NCI-H1436 (cell line): ENCODE measurements around the gene ABI1.

Experiments
- DNase-seq: peaks from one replicate; lab custom pipeline; 2025; lab: John Stamatoyannopoulos, UW

The ABI1 gene

DNA sequence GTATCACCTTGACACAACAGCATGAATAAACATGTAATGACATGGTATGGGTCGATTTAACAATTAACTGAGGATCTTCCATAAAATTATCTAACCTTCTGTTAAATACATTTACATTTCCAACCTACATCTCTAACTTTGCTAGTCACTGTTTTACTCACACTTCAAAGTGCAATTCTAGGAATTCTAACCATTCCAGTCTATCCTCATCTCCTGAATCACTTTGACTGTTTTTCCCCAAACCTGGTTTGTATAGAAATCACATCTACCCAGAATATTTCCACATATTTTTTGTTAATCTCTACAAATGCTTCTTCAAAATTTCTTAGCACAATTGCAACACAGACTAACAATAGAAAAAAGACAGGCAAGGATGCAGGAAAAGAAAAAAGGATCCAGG, 6.2 kb downstream of the ABI1 start:
- DNase-seq = no peak

DNA sequence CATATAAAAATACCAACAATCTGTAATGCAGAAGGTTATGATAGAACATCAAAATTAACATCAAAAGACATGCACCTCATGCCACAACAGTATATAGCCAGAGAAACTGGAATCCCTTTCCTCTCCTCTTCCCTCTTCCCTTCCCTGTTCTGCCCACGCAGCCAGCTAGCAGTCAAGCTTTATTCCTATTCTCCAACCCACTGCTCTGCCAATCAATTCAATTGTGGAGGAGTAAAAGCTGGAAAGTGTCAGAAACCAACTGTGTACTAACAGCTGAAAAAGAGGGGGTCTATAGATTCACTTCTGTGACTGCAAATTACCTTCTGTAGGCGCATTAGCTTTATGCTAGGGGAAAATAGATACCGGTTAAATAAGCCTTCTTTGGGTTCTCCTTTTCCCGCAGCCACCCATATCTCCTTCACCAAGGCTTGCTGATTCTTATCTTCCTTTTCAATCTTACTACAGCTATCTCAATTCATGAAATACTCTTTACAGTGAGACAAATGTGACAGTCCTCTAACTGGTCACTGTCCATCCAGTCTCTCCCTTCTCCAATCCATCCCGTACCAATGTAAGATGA, 16.3 kb downstream of the ABI1 start:
- DNase-seq = no peak

DNA sequence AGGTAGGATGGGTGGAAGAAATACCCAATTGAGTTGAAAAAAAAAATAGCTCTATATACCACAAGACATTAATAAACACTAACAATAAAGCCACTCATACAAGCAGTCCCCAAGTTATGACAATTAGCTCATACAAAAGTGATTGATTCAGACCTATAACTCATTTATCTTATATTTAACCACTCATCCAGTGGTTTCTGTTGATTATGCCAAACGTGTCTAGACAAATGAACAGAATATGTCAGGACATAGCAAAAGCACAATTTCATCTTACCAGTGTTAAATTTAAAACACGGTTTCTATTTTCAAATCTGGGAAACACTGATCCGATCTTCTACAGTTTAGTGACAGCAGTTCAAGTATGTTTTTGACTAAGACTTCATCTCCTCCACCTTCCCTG, 17.0 kb downstream of the ABI1 start:
- no peak for DNase-seq

DNA sequence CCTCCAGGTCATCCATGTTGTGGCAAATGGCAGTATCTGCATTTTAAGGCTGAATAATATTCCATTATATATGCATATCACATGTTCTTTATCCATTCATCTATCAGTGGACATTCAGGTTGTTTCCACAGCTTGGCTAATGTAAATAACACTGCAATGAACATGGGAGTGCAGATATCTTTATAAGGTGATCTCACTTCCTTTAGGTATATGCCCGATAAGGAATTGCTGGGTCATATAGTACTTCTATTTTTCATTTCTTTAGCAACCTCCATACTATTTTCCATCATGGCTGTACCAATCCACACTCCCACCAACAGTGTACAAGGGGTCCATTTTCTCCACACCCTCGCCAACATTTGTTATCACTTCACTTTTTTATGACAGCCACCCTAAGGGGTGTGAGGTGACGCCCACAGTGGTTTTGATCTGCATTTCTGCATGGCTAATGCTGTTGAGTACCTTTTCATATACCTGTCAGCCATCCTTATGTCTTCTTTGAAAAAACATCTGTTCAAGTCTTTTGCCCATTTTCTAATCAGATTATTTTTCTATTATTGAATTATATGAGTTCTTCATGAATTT, 18.9 kb downstream of the ABI1 start:
- no peak for DNase-seq

DNA sequence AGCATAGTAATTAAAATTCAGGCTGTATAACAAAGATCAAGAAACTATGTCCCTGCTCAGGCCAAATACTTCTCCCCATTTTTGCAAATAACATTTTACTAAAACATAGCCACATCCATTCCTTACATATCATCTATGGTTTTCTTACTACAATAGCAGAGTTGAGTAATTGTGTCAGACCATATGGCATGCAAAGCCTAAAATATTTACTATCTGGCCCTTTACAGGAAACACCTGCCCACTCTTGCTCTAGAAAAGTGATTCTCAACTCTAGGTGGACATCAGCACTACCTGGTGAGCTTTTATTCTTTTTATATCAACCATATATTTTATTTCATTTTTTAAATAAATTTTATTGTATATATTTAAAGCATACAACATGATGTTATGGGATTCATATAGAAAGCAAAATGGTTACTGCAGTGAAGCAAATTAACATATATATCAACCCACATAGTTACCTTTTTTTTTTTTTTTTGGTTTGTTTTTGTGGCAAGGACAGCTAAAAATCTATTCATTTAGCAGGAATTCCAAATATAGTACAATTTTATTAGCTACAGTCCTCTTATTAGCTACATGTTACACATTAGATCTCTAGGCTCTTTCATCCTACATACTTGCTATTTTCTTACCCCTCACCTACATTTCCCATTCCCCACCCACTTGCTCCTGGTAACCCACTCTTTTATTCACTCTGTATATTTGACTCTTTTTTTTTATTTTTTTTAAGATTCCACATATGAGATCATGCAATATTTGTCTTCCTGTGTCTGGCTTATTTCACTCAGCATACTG, 19.6 kb downstream of the ABI1 start:
- no peak for DNase-seq

DNA sequence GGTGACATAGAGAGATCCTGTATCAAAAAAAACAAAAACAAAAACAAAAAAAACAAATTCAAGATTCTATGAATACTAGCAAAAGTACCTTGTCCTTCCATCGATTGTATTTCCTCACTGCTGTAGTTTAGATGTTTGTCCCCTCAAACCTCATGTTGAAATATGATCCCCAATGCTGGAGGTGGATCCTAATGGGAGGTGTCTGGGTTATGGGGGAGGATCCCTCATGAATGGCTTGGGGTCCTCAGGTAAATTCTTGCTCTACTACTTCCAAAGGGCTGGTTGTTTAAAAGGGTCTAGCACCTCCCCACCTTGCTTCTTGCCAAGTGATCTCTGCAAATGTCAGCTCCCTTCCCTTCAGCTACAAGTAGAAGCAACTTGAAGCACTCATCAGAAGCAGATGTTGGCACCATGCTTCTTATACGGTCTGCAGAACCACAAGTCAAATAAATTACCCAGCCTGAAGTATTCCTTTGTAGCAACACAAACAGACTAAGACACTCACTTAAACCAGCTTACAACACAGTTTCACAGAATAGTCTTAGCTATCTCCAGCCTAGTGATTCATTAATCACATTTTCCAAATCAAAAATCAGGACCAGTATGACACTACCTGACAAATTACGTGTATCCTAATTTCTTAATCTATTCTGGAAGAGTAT, 20.7 kb downstream of the ABI1 start:
- DNase-seq = no peak

DNA sequence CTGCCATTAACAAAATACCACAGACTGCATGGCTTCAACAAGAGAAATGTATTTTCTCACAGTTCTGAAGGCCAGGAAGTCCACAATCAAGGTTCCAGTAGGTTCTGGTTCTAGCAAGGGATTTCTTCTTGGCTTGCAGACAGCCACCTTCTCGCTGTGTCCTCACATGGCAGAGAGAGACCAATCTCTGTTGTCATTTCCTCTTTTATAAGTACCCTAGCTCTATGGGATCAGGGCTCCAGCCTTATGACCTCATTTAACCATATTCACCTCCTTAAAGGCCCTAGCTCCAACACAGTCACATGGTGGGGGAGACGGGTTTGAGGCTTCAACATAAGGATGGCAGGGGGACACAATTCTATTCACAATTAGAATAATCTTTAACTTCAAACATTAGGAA, 23.6 kb downstream of the ABI1 start:
- DNase-seq = no peak

DNA sequence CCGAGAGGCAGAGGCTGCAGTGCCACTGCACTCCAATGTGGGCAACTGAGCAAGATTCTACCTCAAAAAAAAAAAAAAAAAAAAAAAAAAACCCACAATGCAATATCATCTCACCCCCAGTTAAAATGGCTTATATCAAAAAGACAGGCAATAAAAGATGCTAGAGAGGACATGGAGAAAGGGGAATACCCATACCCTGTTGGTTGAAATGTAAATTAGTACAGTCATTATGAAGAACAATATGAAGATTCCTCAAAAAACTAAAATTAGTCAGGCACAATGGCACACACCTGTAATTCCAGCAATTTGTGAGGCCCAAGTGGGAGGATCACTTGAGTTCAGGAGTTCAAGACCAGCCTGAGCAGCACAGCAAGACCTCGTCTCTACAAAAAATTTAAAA, 25.7 kb downstream of the ABI1 start:
- no peak for DNase-seq

DNA sequence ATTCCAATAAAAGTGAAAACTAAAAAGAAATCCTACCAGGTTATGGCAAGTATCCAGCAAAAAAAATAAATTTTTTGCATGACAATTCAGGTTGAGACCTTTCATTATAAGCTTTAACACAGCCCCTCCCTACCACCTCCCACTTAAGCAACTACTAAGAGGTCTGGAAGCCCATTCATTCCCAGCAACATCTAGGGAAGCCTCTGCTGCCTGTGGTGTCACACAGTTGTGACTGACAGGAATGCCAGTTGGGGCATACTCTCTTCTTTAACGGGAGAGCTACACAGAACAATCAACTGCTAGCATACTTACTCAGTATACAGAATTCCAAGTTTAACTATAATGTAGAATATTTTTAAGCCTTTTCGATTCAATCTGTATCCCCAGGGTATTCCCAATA, 27.8 kb downstream of the ABI1 start:
- no peak for DNase-seq

DNA sequence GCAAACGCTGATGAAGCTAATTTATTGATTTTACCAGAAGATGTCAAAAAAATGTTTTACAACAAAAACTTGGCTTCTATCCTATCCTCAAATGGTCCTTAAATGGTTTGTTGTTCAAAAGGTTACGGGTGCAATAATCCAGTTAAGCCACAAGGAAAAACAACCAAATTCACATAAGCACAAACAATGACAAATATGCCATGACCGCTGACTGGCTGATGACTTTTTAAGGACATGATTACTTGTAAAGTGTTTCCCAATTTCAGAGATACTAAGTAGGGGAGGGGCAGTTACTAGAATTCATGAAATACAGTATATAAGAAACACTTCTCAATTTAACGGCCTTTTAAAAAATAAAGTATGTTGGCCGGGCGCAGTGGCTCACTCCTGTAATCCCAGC, 28.8 kb downstream of the ABI1 start:
- DNase-seq = no peak

DNA sequence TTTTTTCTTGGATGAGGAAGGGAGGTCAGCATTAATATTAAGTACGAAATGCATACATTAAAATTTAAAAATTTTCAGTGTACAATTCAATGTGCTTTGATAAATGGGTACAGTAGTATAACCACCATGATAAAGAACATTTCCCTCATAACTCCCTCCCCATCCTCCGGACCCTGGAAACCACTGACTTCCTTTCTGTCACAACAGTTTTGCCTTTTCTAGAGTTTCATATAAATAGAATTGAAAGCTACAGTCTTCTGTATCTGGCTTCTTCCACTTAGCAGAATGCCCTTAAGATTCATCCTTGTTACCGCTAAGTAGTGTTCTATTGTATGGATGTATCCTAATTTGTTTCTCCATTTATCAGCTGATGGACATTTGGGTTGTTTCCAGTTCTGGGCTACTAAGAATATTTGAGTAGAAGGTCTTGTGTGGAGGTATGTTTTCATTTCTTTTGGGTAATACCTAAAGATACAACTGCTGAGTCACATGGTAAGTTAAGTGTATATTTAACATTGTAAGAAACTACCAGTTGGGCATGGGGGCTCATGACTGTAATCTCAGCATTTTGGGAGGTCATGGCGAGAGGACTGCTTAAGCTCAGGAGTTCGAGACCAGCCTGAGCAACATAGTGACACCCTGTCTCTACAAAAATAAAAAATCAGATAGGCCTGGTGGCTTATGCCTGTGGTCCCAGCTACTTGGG, 30.8 kb downstream of the ABI1 start:
- DNase-seq = no peak

DNA sequence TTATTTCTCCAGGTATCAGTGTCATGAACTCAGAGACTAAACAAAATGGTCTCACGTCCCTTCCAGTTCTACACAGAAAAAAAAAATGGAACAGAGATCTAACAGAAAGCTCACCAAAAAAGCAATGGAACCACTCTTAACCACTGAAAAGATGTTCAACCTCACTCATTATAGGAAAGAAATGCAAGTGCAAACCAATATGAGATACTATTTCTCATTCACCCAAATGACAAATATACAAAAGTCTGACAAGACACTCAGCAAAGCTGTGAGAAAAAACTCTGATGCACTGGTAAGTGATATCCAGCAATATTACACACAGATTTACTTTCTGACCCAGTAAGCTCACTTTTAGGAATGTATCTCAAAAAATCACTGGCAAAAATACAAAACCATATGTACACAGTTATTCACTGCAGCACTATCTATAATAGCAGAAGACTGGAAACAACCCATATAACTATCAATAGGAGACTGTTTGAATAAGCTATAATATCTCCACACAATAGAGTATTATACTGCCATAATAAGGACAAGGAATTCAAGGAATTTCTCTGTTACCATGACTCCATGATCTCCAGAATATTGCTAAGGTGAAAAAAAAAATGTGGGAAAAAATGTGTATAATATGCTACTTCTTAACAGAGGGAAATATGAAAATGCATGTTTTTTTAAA, 36.6 kb downstream of the ABI1 start:
- no peak for DNase-seq

DNA sequence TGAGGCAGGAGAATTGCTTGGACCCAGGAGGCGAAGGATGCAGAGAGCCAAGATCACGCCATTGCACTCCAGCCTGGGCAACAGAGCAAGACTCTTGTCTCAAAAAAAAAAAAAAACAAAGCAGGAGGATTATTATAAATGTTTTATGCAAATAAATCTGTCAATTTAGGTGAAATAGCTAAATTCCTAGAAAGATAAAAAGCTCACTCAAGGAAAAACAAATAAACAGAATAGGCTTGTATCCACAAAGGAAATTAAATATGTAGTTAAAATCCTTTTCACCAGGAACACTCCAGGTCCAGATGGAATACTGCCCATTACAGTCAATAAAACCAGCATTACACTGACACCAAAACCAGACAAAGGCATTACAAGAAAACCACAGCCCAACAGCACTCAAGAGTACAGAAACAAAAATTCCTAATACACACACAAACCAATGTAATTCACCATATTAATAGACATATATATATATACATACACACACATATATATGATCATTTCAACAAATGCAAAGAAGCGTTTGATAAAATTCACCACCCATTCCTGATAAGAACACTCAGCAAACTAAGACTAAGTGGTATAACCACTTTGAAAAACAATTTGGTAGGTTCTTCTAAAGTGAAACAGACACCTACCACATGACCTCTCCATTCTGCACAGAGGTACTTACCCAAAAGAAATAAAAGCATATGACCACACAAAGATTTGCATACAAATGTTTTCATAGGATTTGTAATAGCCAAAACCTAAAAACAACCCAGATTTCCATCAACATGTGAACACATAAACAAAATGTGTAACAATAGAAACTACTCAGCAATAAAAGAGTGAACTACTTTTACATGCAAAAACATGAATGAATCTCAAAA, 38.8 kb downstream of the ABI1 start:
- no peak for DNase-seq

DNA sequence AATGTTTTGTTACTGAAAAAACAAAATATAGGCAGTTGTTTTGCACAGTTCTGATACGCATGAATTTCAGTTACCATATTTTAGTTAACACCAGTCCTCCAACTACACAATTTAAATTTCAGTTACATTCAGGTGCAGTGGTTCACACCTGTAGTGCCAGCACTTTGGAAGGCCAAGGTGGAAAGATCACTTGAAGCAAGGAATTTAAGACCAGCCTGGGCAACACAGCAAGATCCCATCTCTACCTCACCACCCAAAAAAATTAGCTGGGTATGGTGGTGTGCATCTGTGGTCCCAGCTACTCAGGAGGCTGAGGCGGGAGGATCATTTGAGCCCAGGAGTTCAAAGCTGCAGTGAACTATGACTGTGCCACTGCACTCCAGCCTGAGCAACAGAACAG, 45.3 kb downstream of the ABI1 start:
- no peak for DNase-seq

DNA sequence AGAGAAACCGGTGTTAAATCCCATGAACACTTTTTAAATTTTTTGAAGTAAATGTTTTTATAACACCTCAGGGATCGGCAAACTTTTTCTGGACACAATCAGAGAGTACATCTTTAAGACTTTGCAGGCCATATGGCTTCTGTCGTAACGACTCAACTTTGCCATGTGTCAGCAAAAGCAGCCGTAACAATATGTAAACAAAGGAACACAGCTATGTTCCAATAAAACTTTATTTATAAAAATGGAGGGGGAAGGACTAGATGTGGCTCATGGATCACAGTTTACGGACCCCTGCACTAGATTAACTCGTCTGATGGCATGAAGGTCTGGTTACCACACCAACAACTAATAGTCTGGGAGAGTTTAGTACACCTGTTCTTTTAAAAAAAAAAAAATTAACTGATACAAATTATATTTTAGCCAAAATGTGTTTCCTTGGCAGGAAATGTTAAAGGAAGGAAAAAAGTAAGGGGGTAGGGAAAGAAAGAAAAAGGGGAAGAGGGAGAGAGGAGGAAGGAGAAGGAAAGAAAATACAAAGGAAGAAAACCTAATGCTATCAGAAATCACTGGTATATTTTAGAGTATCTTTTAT, 50.2 kb downstream of the ABI1 start:
- no peak for DNase-seq

DNA sequence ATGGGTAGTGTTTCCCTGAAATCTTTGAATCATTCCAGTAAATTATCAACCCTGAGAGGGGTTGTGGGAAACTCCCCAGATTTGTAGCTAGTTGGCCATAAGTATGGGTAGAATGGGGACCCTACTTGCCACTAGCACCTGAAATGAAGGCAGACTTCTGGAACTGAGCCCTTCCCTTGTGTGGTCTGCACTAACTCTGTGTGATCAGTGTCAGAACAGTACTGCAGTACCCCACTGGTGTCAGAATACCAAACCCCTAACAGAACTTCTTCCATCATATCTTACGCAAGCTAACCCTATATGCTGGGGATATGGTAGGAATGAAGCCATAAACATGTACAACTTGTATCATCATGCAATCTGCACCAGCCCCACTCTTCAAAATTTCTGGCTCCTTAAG, 50.8 kb downstream of the ABI1 start:
- no peak for DNase-seq

DNA sequence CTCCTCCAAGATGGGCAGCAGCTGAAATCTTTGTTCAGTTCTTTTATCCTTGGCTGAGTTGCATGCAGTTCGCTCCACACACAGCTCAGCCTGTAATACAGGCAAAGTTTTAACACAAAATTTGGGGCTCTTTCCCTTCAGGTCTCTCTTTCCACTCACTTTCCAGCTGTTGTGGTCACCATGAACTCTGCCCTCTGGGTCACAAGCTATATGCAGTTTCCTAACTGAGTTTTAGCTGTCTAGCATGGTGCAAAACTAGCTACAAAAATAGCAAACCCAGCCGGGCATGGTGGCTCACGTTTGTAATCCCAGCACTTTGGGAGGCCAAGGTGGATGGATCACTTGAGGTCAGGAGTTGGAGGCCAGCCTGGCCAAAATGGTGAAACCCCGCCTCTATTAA, 53.2 kb downstream of the ABI1 start:
- DNase-seq = no peak

DNA sequence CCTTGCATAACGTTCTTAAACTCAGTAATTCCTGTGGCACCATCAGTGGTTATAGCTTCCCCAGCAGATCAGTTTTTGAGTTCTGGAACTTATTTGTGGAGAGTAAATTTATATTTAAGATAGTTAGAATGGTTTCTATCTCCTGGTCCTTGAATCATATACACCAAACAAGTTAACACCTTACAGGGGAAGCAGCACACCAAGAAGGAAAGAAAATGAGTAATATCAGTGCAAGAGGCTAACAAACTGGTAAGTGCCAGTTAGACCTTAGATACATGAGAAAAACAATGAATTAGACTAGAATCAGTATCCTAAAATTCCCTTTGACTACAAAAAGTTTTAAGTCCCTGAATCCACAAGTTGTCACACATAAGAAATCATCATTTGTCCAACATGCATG, 54.2 kb downstream of the ABI1 start:
- no peak for DNase-seq

DNA sequence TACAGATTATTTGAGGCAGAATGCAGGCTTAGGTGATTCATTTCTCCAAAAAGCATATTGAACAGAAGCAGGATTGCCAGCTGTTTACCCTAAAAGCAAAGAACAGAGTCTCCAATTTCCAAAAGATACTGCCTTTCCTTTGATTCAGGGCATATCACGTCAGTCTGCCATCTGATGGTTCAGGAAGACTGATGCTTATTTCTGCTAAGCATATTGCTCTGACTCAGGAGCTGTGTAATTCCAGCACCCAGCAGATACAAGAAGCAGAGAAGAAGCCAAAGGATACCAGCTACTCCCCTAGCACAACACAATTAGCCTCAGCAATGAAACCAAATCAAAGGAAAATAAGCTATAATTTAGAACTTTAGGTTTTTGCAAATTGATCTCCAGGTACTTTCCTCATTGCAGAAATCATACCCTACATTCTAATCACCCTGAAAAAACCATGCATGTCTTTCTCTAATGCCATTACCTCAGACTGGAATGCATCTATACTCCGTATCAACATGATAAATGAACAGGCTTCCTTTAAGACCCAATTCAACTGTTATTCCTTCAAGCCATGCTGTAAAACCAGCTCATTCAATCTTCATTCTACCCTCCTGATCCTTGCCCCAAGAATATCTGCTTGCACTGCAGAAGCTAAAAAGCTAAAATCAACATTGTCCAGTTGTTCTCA, 55.1 kb downstream of the ABI1 start:
- DNase-seq = no peak
